ENCODE results near the gene PYGM. TPM values are rescaled to one million over a fixed set of nuclear protein-coding genes. Genes with fewer than 3 reads are reported as not detected.
A peak's percentile ranks its signal among the peaks of the same experiment; 100 is the strongest.

PYGM gene
- total RNA-seq, 1 donor from 2014 or later: 5.5 TPM

DNA sequence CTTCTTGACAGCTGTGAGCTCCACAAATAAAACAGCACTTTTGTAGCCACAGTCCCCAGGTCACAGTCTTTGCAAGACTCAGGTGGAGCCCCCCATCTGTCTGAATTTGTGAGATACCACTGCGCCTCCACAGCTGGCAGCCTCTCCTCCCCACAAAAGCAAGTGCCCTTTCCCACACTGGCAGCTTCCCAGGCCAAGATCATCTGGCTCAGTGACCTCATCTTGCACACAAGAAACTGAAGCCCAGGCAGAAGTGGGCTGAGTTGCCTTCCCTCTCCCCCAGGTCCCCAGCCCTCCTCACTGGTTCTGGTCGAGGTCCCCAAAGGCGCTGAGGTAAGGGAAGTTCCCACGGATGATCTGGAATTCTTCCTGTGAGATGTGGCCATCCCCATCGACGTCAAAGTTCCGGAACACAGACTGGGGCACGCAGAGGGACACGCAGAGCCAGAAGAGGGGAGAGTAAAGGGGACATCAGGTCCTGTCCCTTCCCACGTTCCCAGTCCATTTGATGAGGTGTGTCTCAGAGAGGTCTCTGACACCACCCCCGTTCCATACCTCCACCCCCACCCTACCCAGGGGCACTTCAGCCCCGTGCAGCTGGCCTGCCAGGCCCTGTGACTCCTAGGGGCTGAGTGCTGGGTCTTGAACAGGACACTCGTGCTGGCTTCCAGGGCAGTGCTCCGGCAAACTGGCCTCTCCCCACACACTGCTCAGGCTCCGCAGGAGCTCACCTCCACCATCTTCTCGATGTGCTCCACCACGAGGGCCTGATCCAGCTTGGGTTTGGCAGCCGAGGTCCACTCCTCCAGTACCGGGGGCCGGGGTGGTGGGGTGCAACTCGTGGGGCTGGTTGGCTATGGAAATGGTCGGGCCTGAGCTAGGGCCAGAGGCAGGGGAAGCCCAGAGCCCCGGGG is 24.7 kb downstream of the PYGM start:
- Mint-ChIP-seq H3K4me3 (ENCODE audit: unreplicated experiment) (peak overlapping the region; percentile 22), H3K9me3 (ENCODE audit: unreplicated experiment) (no peaks in the 10 kb centered on the region), H3K4me1 (ENCODE audit: low read depth, unreplicated experiment) (no peaks in the 10 kb centered on the region), H3K27ac (ENCODE audit: unreplicated experiment) (no peak overlapping the region), H3K36me3 (ENCODE audit: unreplicated experiment) (peaks cover 6% of the 10 kb centered on the region), H3K27me3 (ENCODE audit: unreplicated experiment) (peaks cover 5% of the 10 kb centered on the region)
- TF ChIP-seq CTCF (IDR thresholded peaks at IDR 0.05; ENCODE audit: partially characterized antibody, unreplicated experiment): no peak
- no peak for DNase-seq

DNA sequence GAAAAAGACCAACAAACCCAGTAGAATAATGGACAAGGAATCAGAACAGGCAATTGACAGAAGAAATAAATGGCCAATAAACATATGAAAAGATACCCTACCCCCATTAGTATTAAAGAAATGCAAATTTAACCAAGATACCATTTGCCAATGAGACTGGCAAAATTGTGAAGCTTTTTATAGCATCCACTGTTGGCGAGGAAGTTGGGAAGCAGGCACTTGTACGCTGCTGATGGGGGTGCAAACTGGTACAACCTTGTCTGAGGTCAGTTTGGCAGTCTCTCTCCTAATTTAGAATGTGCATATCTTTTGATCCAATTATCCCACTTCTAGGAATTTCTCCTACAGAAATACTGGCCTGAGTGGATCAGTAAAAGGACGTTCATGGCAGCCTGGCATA is 28.2 kb downstream of the PYGM start:
- no peaks in the 10 kb centered on the region for H3K27me3 Mint-ChIP-seq (ENCODE audit: unreplicated experiment)
- no peak overlapping the region for H3K27ac Mint-ChIP-seq (ENCODE audit: unreplicated experiment)
- H3K9me3 Mint-ChIP-seq (ENCODE audit: unreplicated experiment): no peaks in the 10 kb centered on the region
- no peak for TF ChIP-seq CTCF (IDR thresholded peaks at IDR 0.05; ENCODE audit: partially characterized antibody, unreplicated experiment)
- DNase-seq: no peak
- no peak overlapping the region for H3K4me3 Mint-ChIP-seq (ENCODE audit: unreplicated experiment)
- H3K36me3 Mint-ChIP-seq (ENCODE audit: unreplicated experiment): peaks cover 6% of the 10 kb centered on the region
- H3K4me1 Mint-ChIP-seq (ENCODE audit: low read depth, unreplicated experiment): peaks cover 2% of the 10 kb centered on the region

GRCh38 chr11:64729851-64730382 is 29.9 kb downstream of the PYGM start:
- Mint-ChIP-seq H3K27ac (ENCODE audit: unreplicated experiment) (no peak overlapping the region), H3K36me3 (ENCODE audit: unreplicated experiment) (no peaks in the 10 kb centered on the region), H3K27me3 (ENCODE audit: unreplicated experiment) (peaks cover 5% of the 10 kb centered on the region), H3K9me3 (ENCODE audit: unreplicated experiment) (peaks cover 2% of the 10 kb centered on the region), H3K4me3 (ENCODE audit: unreplicated experiment) (no peak overlapping the region), H3K4me1 (ENCODE audit: low read depth, unreplicated experiment) (peaks cover 13% of the 10 kb centered on the region)
- TF ChIP-seq CTCF (IDR thresholded peaks at IDR 0.05; ENCODE audit: partially characterized antibody, unreplicated experiment): no peak
- DNase-seq: peak; percentile 79

DNA sequence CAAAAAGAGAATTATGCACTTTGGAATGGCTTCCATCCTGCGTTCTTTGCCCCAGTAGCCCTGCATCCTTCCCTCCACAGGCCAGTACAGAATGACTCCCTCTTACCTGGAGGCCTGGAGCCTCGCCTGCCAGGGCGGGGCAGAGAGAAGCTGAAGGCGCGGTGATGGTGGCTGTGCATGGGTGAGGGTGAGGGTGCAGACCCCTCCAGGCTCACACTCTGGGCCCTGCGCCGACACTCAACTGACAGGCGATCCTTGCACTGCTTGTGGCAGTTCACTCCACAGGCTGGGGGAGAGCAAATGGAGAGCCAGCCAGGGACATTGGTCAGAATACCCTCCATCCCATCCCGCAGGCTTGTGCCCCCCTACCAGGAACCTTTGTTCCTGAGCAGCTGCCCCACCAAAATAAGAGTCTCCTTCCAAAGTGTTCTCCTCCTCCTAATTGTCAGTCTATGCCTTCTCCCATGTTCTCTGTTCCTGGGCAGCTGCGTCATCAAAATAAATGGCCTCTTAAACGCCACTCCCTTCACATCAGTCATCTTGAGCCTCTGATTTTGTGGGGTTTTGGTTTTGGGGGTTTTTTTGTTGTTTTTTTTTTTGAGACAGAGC is 30.9 kb downstream of the PYGM start:
- Mint-ChIP-seq H3K4me1 (ENCODE audit: low read depth, unreplicated experiment) (peaks cover 20% of the 10 kb centered on the region), H3K36me3 (ENCODE audit: unreplicated experiment) (no peaks in the 10 kb centered on the region), H3K9me3 (ENCODE audit: unreplicated experiment) (peaks cover 9% of the 10 kb centered on the region), H3K4me3 (ENCODE audit: unreplicated experiment) (no peak overlapping the region), H3K27ac (ENCODE audit: unreplicated experiment) (no peak overlapping the region), H3K27me3 (ENCODE audit: unreplicated experiment) (peaks cover 11% of the 10 kb centered on the region)
- no peak for TF ChIP-seq CTCF (IDR thresholded peaks at IDR 0.05; ENCODE audit: partially characterized antibody, unreplicated experiment)
- DNase-seq: no peak
